Inflammatory macrophage treated with lipopolysaccharide for 4 hours (primary cell): Measurements from ENCODE around the gene ESRRB.

Source experiments
- DNase-seq: peaks from one replicate; pipeline ENCODE4 v3.0.0-alpha.2; 2020

The ESRRB gene

DNA sequence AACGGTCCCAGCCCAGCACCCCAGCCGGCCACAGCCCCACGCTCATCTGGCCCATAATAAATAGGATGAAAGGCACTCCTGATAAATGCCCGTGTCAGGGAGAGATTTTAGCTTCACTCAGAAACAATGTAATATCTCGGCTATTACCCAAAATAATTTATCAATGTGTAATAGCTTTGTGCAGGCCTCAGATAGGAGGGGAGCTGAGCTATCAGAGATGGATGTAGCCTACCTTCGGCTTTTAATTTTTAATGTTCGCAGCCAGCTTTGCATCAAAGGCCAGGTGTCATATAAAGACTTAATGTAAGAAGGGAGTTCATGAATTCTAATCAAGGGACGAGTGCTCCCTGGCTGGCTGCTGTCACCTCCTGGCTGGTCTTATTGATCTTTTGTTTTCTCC is 171.9 kb downstream of the ESRRB start:
- no peak for DNase-seq

DNA sequence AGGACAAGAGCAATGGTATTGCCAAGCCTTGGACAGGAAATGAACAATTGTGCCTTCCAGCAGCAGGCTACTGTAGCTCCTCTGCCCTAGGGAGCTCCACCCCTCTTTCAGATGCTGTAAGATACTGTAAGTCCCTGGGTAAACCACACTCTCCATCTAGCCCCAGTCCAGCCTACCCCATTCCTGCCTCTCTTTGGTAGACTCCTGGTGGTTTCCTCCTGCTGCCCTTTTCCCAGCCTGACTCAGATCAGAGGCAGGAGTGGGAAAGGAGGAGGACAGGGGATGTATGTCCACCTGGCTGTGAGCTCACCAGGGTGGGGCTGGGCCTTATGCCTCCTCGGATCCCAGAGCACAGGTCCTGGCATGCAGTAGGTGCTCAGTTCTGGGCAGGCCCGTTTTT is 174.6 kb downstream of the ESRRB start:
- DNase-seq: no peak

DNA sequence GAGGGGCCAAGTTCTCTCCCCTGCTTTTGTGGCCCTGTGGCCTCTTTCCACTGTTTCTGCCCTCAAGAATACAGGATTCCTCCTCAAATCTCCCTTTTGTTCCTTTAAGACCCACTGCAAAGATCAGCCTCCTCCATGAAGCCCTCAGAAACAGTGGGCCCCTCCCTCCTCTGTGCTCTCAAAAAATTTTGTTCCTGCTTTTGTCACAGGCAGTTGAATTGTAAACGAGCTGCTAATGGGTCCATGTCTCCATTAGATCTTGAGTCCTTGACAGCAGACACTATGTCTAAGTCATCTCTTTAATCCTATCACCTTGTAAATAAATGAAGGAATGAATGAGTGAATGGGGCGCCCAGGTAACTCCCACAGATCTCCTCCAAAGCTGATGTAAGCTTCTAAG is 175.2 kb downstream of the ESRRB start:
- no peak for DNase-seq
